GM19351 (cell line): ENCODE data around the gene ERO1B.
"Not testable (repeated sequence)": the region's sequence is repeated elsewhere in the genome, so short reads cannot be mapped to it uniquely, and the experiment has no call there.

Experiments used
- ATAC-seq: cut with Tn5 transposase; IDR thresholded peaks from one replicate; pipeline ENCODE4 v1.9.1; 2021; ENCODE audit warnings: mild to moderate bottlenecking, moderate library complexity; ENCODE audit not compliant: unreplicated experiment

ERO1B gene

GRCh38 chr1:236193184-236193583 is 88.6 kb downstream of the ERO1B start:
- ATAC-seq = no peak

DNA sequence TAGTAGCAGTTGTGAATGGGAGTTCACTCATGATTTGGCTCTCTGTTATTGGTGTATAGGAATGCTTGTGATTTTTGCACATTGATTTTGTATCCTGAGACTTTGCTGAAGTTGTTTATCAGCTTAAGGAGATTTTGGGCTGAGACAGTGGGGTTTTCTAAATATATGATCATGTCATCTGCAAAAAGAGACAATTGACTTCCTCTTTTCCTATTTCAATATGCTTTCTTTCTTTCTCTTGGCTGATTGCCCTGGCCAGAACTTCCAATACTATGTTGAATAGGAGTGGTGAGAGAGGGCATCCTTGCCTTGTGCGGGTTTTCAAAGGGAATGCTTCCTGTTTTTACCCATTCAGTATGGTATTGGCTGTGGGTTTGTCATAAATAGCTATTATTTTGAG is 93.7 kb downstream of the ERO1B start:
- not testable (repeated sequence) for ATAC-seq

- not testable (repeated sequence) for ATAC-seq
Observed at GRCh38 chr1:236186471-236186870, 95.3 kb downstream of the ERO1B start.

- ATAC-seq = no peak
Observed at GRCh38 chr1:236185687-236186086, 96.1 kb downstream of the ERO1B start.

- ATAC-seq = no peak
Observed at GRCh38 chr1:236181059-236181458, 100.7 kb downstream of the ERO1B start.

GRCh38 chr1:236179634-236180033 is 102.1 kb downstream of the ERO1B start:
- ATAC-seq = no peak

DNA sequence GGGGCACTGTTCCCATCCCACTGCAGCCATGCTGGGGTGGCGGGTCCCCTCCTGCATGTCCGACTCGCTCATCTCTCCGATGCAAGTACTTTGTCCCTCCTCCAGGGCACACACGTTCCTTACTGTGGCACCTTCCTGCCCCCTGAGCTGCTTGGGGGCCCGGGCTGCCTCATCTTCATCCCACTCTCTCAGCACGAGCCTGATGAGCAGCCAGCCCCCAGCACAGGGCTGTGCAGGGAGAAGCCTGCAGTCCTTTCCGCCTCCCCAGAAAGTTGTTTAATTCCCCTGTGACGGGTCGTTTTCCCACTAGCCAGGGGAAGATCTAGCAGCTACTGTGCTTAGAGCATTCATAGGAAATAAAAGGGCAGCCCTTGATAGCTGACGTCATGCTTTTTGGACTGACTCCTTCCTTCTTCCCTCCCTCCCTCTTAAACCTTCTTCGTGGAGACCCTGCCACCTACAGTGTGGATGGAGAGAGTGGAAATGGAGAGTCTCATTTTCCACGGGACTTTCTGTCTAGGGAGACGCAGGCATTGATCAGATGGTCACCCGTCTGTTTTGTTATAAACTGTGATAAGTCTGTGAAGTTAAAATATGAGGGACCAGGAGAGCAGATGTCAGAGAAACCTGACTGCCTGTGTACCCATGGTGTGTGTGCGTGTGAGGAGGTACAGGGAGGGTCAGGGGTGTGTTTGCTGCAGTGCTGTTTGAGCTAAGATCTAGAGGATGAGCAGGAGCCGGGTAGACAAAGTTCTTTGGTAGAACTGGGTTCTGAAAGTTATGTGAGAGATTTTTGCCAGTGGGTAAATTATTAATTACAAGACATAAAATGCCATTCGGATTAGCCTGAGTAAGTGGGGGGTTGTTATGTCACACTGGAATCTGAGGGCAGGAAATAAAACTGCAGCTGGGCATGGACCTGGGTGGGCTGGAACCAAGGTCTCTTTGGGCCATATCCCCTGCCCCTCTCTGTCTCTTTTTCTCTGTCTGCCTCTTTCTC is 105.1 kb downstream of the ERO1B start:
- no peak for ATAC-seq

DNA sequence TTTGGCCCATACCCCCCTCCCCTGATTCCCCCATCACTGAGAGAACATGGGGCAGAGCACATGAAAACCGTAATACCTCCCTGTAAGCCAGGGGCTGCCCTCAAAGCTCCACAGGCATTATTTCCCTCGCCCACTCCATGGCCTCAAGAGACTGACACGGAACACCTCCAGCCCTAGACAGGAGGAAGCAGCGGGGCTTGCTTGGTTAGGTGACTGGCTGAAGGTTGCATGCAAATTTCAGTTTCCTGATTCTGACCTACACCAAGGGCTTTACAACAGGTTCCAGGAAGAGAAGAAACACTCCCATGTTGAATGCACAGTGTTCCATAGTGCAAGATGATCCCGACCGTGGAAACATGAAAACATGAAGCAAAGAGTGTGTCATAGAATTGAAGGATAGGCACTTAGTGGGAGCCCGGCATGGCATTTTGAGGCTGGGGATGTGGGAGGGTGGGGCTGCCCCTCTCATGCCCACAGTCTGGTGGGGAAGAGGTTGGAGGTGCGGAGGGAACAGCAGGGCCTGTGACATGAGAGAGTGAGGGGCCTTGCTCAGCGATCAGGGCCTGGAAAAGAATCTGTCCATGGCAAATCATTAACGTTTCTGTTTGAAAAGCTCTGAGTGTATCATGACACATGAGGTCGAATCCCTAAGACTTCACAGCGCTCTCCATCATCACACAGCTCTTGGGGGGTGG is 106.0 kb downstream of the ERO1B start:
- peak; percentile 83 for ATAC-seq

GRCh38 chr1:236173174-236173767 is 108.5 kb downstream of the ERO1B start:
- ATAC-seq = no peak

GRCh38 chr1:236172041-236172579 is 109.6 kb downstream of the ERO1B start:
- no peak for ATAC-seq

- ATAC-seq = peak; percentile 78
Observed at GRCh38 chr1:236168716-236169429, 112.9 kb downstream of the ERO1B start.

DNA sequence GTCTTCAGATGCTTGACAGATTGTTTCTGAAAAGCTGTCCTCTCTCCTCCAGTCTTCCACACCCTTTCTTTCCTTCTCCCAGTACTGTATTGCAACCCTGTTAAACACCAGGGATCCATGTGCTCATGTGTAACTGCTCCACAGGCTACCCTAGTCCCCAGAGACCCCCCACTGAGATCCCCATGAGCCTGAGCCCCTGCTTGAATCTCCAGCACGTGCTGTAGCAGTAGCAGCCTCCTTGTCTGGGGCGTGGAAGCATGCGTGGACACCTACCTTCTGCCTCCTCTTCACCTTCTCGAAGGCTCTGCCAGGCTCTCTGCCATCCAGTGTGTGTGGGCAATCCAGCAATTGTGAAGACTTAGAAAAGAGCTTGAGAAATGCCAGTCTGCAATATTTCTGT is 114.2 kb downstream of the ERO1B start:
- ATAC-seq = no peak

DNA sequence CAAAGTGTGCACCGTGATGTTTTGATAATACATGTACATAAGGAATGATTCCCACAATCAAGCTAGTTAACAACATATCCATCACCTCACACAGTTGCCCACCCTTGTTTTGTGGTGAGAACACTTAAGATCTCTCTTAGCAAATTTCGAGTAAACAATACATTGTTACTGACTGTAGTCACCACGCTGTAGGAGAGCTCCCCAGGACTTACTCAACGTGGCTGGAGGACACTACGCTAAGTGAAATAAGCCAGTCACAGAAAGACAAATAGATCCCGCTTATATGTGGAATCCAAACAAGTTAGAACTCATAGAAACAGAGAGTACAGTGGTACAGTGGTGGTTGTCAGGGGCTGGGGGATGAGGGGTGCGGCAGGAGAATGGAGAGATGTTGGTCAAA is 114.6 kb downstream of the ERO1B start:
- ATAC-seq = no peak

DNA sequence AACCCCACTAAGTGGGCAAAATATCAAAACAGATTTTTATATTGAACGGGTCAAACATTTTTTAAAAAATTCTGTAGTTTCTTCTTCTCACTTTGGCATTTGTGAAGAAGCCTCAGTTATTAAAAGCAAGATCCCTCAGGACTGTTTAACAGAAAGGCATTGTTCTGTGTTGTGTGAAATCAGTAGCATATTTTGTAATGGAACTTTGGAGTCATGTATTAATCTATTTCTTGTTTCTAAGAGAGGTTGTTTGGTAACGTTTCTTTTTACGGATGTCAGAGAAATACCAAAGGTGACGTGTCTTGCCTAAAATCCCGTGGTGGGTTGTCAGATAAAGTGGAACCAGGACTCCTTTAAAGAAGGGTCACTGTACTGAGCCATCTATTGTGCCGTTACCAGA is 115.7 kb downstream of the ERO1B start:
- ATAC-seq = no peak
